Naive thymus-derived CD8-positive, alpha-beta T cell (primary cell): ENCODE results near the gene RPL27A. TPM values are rescaled to one million over a fixed set of nuclear protein-coding genes. Genes with fewer than 3 reads are reported as not detected.

Experiments used
- ATAC-seq, 2 donors: fragments of 150-1000 bp; cut with Tn5 transposase in 1 of 2; sonication (Bioruptor Pico), chemical (Tn5 transposase) in 1 of 2; 1 replicate in 1 of 2; 2 replicates in 1 of 2; pipeline ENCODE4 v1.10.0; 2021; ENCODE audit warnings: mild to moderate bottlenecking in 2 of 2, moderate library complexity in 2 of 2
- POLR2A ChIA-PET: fragments of 350-600 bp; sonication (Branson Sonifier 250); formaldehyde crosslinking; loops from one replicate; lab custom pipeline; 2021; ENCODE audit warnings: antibody characterized with exemption; lab: Charles Lee
- DNase-seq, 10 donors: peaks; one replicate each; pipeline versions ENCODE4 v3.0.0 to v3.0.0-alpha.2; 2020 to 2022
- H3K27ac Mint-ChIP-seq, 10 donors: one replicate each; pipeline ENCODE4 v1.8.0; 2020 to 2022; ENCODE audit warnings: mild to moderate bottlenecking in 10 of 10, mixed read lengths in 10 of 10, moderate library complexity in 4 of 10, inconsistent platforms in 1 of 10
- H3K27me3 Mint-ChIP-seq, 5 donors: one replicate each; pipeline ENCODE4 v1.8.0; 2021 to 2022; ENCODE audit warnings: mixed read lengths in 5 of 5
- H3K36me3 Mint-ChIP-seq, 3 donors: one replicate each; pipeline ENCODE4 v1.8.0; 2020 to 2022; ENCODE audit warnings: mixed read lengths in 3 of 3, mild to moderate bottlenecking in 2 of 3, inconsistent platforms in 1 of 3
- H3K4me1 Mint-ChIP-seq, 4 donors: one replicate each; pipeline ENCODE4 v1.8.0; 2021 to 2022; ENCODE audit warnings: mixed read lengths in 4 of 4
- H3K4me3 Mint-ChIP-seq, 10 donors: one replicate each; pipeline ENCODE4 v1.8.0; 2020 to 2022; ENCODE audit warnings: mild to moderate bottlenecking in 10 of 10, mixed read lengths in 10 of 10, moderate library complexity in 6 of 10, inconsistent platforms in 1 of 10
- H3K9me3 Mint-ChIP-seq, 9 donors: one replicate each; pipeline ENCODE4 v1.8.0; 2020 to 2022; ENCODE audit warnings: mixed read lengths in 9 of 9, mild to moderate bottlenecking in 3 of 9, inconsistent platforms in 1 of 9, moderate library complexity in 1 of 9
- polyA plus RNA-seq, 3 donors: library from polyadenylated mRNA; unstranded; fragments of 300-500 nt; fragmentation: Illumina TruSeq; gene quantifications; one replicate each; pipeline ENCODE4 v1.2.3, GENCODE V29; 2021
- total RNA-seq, 8 experiments: library from RNA in 2 of 8; stranded (reverse) in 2 of 8; gene quantifications; one replicate each; pipeline ENCODE4 v1.2.3 and lab custom pipeline; 2021 to 2026

RPL27A gene
- total and polyA plus RNA-seq, 5 experiments from 2014 or later, result 1,430 to 4,848 (median 4,481) TPM

DNA sequence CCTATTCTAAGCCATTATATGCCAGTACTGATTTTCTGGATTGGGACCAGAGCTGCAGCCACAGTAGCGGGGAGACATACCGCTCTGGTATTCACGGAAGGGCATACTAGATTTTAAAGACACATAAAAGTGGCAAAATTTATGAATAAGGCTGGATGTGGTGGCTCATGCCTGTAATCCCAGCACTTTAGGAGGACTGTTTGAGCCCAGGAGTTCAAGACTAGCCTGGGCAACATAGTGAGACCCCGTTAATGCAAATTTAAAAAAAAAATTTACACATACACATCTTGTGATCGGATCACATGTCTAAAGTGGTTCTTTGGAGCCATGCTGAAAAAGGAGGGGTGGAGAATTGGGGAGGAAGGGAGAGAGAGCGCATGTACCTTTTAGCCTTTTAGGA, 9.0 kb downstream of the RPL27A start:
- Mint-ChIP-seq H3K36me3 (peaks cover 0 to 4% (median 4%) of the 10 kb centered on the region in 3 donors), H3K4me3 (no peak overlapping the region), H3K27me3 (no peaks in the 10 kb centered on the region), H3K27ac (no peak overlapping the region), H3K9me3 (no peaks in the 10 kb centered on the region), H3K4me1 (peaks cover 18 to 28% (median 27%) of the 10 kb centered on the region in 4 donors)
- ATAC-seq (no peak), DNase-seq (no peak)
- POLR2A ChIA-PET, result interaction anchor here (1.3 kb wide), 2 partner anchors 9 to 10 kb away, joined by 4 read pairs; partner anchors contain the start of genes RPL27A and TRIM66

GRCh38 chr11:8692417-8692816, 9.8 kb downstream of the RPL27A start:
- POLR2A ChIA-PET, result interaction anchor here (1.2 kb wide), 1 partner anchor 10 kb away, joined by 4 read pairs; the partner anchor contains the start of genes RPL27A and TRIM66
- Mint-ChIP-seq H3K27ac (no peak overlapping the region), H3K4me1 (peaks cover 18 to 30% (median 25%) of the 10 kb centered on the region in 4 donors), H3K27me3 (no peaks in the 10 kb centered on the region), H3K36me3 (peaks cover 0 to 4% (median 0%) of the 10 kb centered on the region in 3 donors), H3K4me3 (no peak overlapping the region), H3K9me3 (no peaks in the 10 kb centered on the region)
- DNase-seq (no peak), ATAC-seq (no peak)

DNA sequence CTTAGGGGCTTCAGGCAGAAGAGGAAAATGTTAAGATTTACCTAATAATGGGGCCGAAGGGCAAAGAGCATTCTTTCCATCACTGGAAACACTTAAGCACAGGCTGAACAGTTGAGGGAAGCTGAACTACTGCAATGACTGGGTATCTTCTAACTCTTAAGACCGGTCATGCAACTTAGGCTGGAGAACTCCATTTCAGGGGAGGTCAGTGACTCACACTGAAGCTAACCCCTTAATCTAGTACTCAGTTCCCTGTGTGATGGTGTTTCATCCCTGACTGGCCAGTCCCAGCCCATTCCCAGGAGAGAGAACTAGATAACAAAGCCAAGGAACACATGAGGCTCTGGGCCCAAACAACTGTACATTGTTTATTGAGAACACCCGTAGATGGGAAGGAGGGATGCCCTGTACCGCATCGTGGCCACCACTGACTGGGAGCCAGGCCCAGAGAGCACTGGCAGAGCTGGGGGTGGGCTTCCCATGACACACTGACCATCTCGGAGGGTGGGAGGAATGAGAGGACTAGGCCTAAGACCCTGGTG, 10.5 kb downstream of the RPL27A start:
- no peak for ATAC-seq
- no peak overlapping the region for H3K4me3 Mint-ChIP-seq
- H3K27me3 Mint-ChIP-seq, result no peaks in the 10 kb centered on the region
- POLR2A ChIA-PET, result interaction anchor here (1.2 kb wide), 1 partner anchor 11 kb away, joined by 4 read pairs; the partner anchor contains the start of genes RPL27A and TRIM66
- DNase-seq, result no peak
- peaks cover 0 to 4% (median 0%) of the 10 kb centered on the region in 3 donors for H3K36me3 Mint-ChIP-seq
- H3K9me3 Mint-ChIP-seq, result no peaks in the 10 kb centered on the region
- H3K4me1 Mint-ChIP-seq, result peaks cover 14 to 28% (median 20%) of the 10 kb centered on the region in 4 donors
- no peak overlapping the region for H3K27ac Mint-ChIP-seq

DNA sequence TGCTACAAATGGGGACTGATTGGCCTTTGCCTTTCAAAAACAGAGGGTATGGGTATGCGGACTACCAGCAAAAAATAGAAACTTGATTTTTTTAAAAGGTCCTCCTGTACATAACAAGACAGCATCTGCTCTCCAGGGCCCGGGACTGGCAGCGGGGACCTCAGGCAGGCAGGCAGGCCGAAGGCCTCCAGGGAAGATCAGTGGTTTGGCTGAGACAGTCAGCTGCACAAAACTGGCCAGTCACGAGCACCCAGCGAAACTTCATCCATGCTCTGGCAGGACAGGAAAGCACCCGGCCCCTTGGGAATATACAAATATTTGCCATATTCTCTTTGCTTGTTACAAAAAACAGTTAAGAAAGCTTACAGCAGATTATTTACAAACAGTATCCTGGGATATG, 11.0 kb downstream of the RPL27A start:
- DNase-seq, result no peak
- H3K4me1 Mint-ChIP-seq, result peaks cover 12 to 23% (median 15%) of the 10 kb centered on the region in 4 donors
- no peak for ATAC-seq
- H3K9me3 Mint-ChIP-seq, result no peaks in the 10 kb centered on the region
- H3K4me3 Mint-ChIP-seq, result no peak overlapping the region
- POLR2A ChIA-PET, result interaction anchor here (1.2 kb wide), 1 partner anchor 11 kb away, joined by 4 read pairs; the partner anchor contains the start of genes RPL27A and TRIM66
- H3K27ac Mint-ChIP-seq, result peak overlapping the region in 1 of 10 donors; percentile 17
- H3K27me3 Mint-ChIP-seq, result no peaks in the 10 kb centered on the region
- H3K36me3 Mint-ChIP-seq, result peaks cover 0 to 4% (median 0%) of the 10 kb centered on the region in 3 donors

- peaks cover 9 to 17% (median 11%) of the 10 kb centered on the region in 4 donors for H3K4me1 Mint-ChIP-seq
- no peaks in the 10 kb centered on the region for H3K27me3 Mint-ChIP-seq
- no peaks in the 10 kb centered on the region for H3K9me3 Mint-ChIP-seq
- POLR2A ChIA-PET, result interaction anchor here (0.5 kb wide), 1 partner anchor 11 kb away, joined by 3 read pairs; no protein-coding TSS in a partner anchor
- DNase-seq (no peak), ATAC-seq (no peak)
- H3K36me3 Mint-ChIP-seq, result peaks cover 0 to 4% (median 0%) of the 10 kb centered on the region in 3 donors
- H3K27ac Mint-ChIP-seq, result peak overlapping the region in 1 of 10 donors; percentile 12
- no peak overlapping the region for H3K4me3 Mint-ChIP-seq
Observed at GRCh38 chr11:8694137-8694536, 11.5 kb downstream of the RPL27A start.

DNA sequence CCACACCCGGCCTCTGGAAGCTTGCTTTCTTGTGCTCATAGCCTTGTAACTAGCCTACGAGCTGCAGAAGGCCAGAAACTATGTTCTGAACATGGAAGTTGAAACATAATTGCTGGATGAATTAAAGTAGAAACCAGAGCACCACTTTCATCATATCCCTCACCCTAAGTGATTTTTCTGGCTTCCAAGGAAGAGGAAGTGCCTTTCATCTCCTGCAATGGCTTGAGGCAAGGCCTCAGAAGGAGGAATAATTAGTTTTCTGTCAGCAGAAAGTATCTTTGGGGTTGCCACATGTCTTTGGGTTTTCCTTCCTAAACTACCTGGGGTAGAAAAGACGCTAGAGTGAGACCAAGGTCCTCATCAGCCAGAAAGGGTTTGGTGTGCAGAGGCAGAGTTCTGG, 14.5 kb downstream of the RPL27A start:
- no peak for DNase-seq
- H3K4me3 Mint-ChIP-seq, result no peak overlapping the region
- H3K27me3 Mint-ChIP-seq, result no peaks in the 10 kb centered on the region
- no peak for ATAC-seq
- H3K36me3 Mint-ChIP-seq, result peaks cover 0 to 4% (median 0%) of the 10 kb centered on the region in 3 donors
- POLR2A ChIA-PET, result no interaction called here
- H3K9me3 Mint-ChIP-seq, result no peaks in the 10 kb centered on the region
- peak overlapping the region in 1 of 10 donors; percentile 61 for H3K27ac Mint-ChIP-seq
- H3K4me1 Mint-ChIP-seq, result peaks cover 0 to 7% (median under 1%) of the 10 kb centered on the region in 4 donors

DNA sequence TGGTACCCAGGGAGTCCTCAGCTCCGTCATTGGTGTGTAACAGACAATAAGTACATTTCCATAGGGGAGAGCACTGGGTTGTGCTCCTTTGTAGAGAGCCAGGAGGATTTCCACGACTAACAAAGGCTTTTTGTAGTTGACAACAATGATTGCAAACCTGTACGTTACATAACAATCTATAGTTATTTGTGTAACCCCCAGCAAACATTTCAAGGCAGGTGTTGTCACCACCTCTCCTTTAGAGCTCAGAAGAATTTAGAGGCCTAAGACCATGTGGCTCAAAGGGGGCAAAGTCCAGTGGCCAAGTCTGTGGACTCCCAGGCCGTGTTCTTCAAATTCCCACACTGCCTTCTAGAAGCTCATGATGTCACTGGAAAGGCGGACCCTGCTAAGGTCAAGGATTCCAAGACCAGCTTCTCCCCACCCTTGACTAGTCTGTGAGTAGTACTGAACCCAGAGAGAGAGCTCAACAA, 15.8 kb downstream of the RPL27A start:
- Mint-ChIP-seq H3K9me3 (no peaks in the 10 kb centered on the region), H3K27me3 (no peaks in the 10 kb centered on the region), H3K4me1 (peaks cover 0 to 7% (median under 1%) of the 10 kb centered on the region in 4 donors), H3K27ac (peak overlapping the region in 1 of 10 donors; percentile 64), H3K4me3 (no peak overlapping the region), H3K36me3 (peaks cover 0 to 4% (median 0%) of the 10 kb centered on the region in 3 donors)
- DNase-seq, result no peak
- POLR2A ChIA-PET, result interaction anchor here (1.1 kb wide), 2 partner anchors 9 to 16 kb away, joined by 3 to 4 read pairs; partner anchors contain the start of gene RPL27A
- no peak for ATAC-seq

GRCh38 chr11:8698917-8699441, 16.4 kb downstream of the RPL27A start:
- POLR2A ChIA-PET, result interaction anchor here (1.1 kb wide), 2 partner anchors 9 to 16 kb away, joined by 3 to 4 read pairs; partner anchors contain the start of gene RPL27A
- ATAC-seq (no peak), DNase-seq (no peak)
- Mint-ChIP-seq H3K36me3 (peaks cover 0 to 4% (median 0%) of the 10 kb centered on the region in 3 donors), H3K4me3 (no peak overlapping the region), H3K4me1 (peaks cover 0 to 7% (median under 1%) of the 10 kb centered on the region in 4 donors), H3K27me3 (no peaks in the 10 kb centered on the region), H3K27ac (peak overlapping the region in 2 of 10 donors; percentile 19 to 64), H3K9me3 (no peaks in the 10 kb centered on the region)

DNA sequence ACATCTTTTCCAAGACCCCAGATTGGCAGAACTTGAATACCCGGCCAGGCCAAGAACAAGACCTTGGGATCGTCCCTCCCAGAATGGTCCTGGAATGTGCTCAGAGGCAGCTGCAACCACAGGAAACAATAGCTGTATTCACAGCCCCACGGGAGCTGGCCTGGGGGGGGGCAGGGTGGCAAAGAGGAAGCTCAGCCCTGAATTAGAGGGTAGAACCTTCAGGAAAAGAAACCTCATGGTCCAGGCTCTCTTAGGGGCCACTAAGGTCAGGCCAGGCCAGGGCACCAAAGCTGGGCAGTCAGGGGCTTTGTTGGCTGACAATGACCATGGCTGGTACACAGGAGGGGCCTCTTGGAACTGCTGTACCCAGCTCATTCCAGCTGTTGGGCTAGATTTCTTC, 17.3 kb downstream of the RPL27A start:
- POLR2A ChIA-PET, result no interaction called here
- Mint-ChIP-seq H3K4me3 (no peak overlapping the region), H3K27ac (no peak overlapping the region), H3K9me3 (no peaks in the 10 kb centered on the region), H3K4me1 (peaks cover 0 to 7% (median under 1%) of the 10 kb centered on the region in 4 donors), H3K27me3 (no peaks in the 10 kb centered on the region), H3K36me3 (peaks cover 0 to 4% (median 0%) of the 10 kb centered on the region in 3 donors)
- ATAC-seq (no peak), DNase-seq (peak in 1 of 10 donors; percentile 41)

DNA sequence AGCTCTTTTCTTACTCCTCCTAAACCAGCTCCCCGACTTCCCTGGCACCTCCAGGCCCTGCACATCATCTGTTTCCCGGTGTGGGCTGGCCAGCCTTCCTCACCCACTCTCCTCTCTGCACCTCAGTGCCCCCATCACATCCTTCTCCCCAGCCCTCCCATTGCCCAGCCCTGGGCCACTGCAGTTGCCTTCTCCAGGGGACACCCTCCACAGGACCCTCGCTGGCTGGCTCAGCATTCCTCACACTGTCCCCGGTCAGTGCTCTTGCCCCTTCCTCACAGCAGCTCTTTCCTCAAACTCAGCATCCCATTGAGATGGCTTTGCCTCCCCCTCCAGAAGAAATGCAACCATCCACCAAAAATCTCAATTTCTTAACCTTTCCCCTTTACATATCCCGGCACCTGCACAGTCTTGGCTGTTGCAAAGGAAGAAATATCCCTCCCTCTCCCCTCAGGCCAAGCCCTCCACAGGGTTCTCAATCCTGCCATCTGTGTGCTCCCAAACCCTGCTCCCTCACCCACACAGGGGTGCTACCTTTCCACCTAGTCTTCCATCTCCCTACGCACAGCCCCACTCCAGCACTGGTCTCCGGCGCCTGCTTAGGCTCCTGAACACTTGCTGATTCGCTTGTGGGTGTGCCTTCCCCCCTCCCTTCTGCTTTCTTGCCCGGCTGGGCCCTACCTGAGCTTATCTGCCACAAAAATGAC, 19.5 kb downstream of the RPL27A start:
- ATAC-seq, result no peak
- no peaks in the 10 kb centered on the region for H3K36me3 Mint-ChIP-seq
- POLR2A ChIA-PET, result no interaction called here
- H3K9me3 Mint-ChIP-seq, result no peaks in the 10 kb centered on the region
- no peak overlapping the region for H3K4me3 Mint-ChIP-seq
- peak overlapping the region in 1 of 10 donors; percentile 15 for H3K27ac Mint-ChIP-seq
- H3K4me1 Mint-ChIP-seq, result peaks cover 0 to 11% (median under 1%) of the 10 kb centered on the region in 4 donors
- DNase-seq, result no peak
- peaks cover 0 to 4% (median 0%) of the 10 kb centered on the region in 5 donors for H3K27me3 Mint-ChIP-seq

DNA sequence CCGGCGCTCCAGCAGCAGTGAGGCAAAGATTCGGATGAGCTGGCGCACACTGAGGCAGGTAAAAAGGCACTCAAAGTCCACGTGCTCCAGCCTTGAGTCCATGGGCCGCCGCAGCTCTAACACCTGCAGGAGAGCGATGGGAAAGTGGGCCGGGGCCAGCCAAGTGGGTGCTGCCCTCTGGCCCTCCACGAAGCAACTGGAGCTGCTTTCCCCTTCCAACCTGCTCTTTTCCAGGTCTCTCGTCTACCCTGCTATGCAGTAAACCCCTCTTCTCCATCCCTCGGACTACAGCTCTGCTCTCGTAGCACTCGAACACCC, 20.0 kb downstream of the RPL27A start:
- Mint-ChIP-seq H3K4me3 (no peak overlapping the region), H3K27ac (peak overlapping the region in 1 of 10 donors; percentile 15), H3K36me3 (no peaks in the 10 kb centered on the region), H3K27me3 (peaks cover 0 to 4% (median 0%) of the 10 kb centered on the region in 5 donors), H3K4me1 (peaks cover 0 to 6% (median under 1%) of the 10 kb centered on the region in 4 donors), H3K9me3 (no peaks in the 10 kb centered on the region)
- ATAC-seq, result no peak
- POLR2A ChIA-PET, result interaction anchor here (0.6 kb wide), 1 partner anchor 343 kb away, joined by 4 read pairs; no protein-coding TSS in a partner anchor
- no peak for DNase-seq

GRCh38 chr11:8704136-8704535, 21.5 kb downstream of the RPL27A start:
- no peaks in the 10 kb centered on the region for H3K36me3 Mint-ChIP-seq

More at GRCh38 chr11:8704136-8704535, 21.5 kb downstream of the RPL27A start:
- Mint-ChIP-seq H3K27me3 (peaks cover 0 to 4% (median 0%) of the 10 kb centered on the region in 5 donors), H3K27ac (peak overlapping the region in 1 of 10 donors; percentile 41), H3K4me1 (peaks cover 0 to 6% (median under 1%) of the 10 kb centered on the region in 4 donors), H3K9me3 (no peaks in the 10 kb centered on the region), H3K4me3 (no peak overlapping the region)
- POLR2A ChIA-PET, result no interaction called here
- DNase-seq (no peak), ATAC-seq (no peak)
